Activated CD4-positive, alpha-beta T cell treated with anti-CD3 and anti-CD28 coated beads for 36 hours (primary cell): ENCODE data around the gene MMP8. TPM values are rescaled to one million over a fixed set of nuclear protein-coding genes. Genes with fewer than 3 reads are reported as not detected.

Experiments
- ATAC-seq: fragments of 200-7000 bp; cut with Tn5 transposase; one replicate; pipeline ENCODE4 v1.10.0; 2021; ENCODE audit warnings: mild to moderate bottlenecking, moderate library complexity
- CTCF ChIA-PET: fragments of 350-600 bp; sonication (Branson Sonifier 250); formaldehyde crosslinking; loops from one replicate; lab custom pipeline; 2021; ENCODE audit warnings: antibody characterized with exemption; lab: Charles Lee
- POLR2A ChIA-PET: fragments of 350-600 bp; sonication (Branson Sonifier 250); formaldehyde crosslinking; loops from one replicate; lab custom pipeline; 2021; ENCODE audit warnings: antibody characterized with exemption, inconsistent platforms; lab: Charles Lee
- DNase-seq: peaks from one replicate; pipeline ENCODE4 v3.0.0-alpha.2; 2020
- H3K27ac Mint-ChIP-seq: one replicate; pipeline ENCODE4 v1.8.0; 2021; ENCODE audit warnings: mixed read lengths
- H3K27me3 Mint-ChIP-seq: one replicate; pipeline ENCODE4 v1.8.0; 2021; ENCODE audit warnings: mixed read lengths
- H3K36me3 Mint-ChIP-seq: one replicate; pipeline ENCODE4 v1.8.0; 2021; ENCODE audit warnings: low read depth, mixed read lengths
- H3K4me1 Mint-ChIP-seq: one replicate; pipeline ENCODE4 v1.8.0; 2021; ENCODE audit warnings: mixed read lengths
- H3K4me3 Mint-ChIP-seq: one replicate; pipeline ENCODE4 v1.8.0; 2021; ENCODE audit warnings: mild to moderate bottlenecking, moderate library complexity, mixed read lengths
- H3K9me3 Mint-ChIP-seq: one replicate; pipeline ENCODE4 v1.8.0; 2021; ENCODE audit warnings: low read depth, mixed read lengths
- intact Hi-C, 2 experiments: fragments of 100-400 bp; cut with DNase I in 1 of 2; cut with micrococcal nuclease in 1 of 2; formaldehyde crosslinking; loops; one replicate each; pipeline versions ENCODE4 v1.14.2 to v1.15.1; 2022 to 2024; cut with DNase I, micrococcal nuclease
- total RNA-seq, 2 experiments: library from RNA; stranded (reverse); gene quantifications; one replicate each; pipeline ENCODE4 v1.2.3, GENCODE V29; 2021

MMP8 gene, protein sequence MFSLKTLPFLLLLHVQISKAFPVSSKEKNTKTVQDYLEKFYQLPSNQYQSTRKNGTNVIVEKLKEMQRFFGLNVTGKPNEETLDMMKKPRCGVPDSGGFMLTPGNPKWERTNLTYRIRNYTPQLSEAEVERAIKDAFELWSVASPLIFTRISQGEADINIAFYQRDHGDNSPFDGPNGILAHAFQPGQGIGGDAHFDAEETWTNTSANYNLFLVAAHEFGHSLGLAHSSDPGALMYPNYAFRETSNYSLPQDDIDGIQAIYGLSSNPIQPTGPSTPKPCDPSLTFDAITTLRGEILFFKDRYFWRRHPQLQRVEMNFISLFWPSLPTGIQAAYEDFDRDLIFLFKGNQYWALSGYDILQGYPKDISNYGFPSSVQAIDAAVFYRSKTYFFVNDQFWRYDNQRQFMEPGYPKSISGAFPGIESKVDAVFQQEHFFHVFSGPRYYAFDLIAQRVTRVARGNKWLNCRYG
- not detected for total RNA-seq

DNA sequence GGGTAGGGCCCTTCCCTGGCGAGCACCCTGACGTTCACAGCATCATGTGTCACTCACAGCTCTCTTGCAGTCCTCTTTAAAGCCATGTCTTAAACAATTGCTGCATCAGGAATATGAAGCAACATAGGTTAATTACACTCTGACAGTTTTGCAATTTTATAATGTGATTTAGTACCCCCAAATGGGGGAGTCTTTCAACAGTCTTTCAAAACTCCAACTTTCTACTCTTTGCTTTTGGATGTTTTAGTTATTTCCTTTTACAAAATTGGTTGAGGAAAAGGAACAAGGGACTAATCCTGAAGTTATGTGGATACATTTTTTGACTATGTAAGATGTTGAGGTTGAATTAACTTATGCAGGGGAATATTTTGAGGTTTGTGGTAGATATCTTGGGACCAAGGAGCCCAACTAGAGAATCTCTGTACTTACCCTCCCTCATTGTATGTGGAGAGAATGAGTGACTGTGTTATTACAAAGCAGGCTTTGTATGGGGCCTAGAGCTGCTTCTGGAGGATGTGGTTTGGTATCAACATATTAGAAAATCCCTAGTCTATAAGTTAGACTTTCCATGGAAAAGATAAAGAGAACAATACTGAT is at the start of gene MMP8:
Gene MMP8 (minus strand): TSS at position 51 of the 597 bp plus-strand sequence. CDS start 99 bp downstream, outside the sequence.
- Mint-ChIP-seq H3K9me3 (no peaks in the 10 kb centered on the region), H3K36me3 (no peaks in the 10 kb centered on the region), H3K27ac (no peak within 1 kb of the TSS), H3K4me3 (no peak within 1 kb of the TSS), H3K4me1 (no peaks in the 10 kb centered on the region), H3K27me3 (peaks cover 7% of the 10 kb centered on the region)
- ChIA-PET POLR2A (no interaction called here), CTCF (interaction anchor here (0.7 kb wide), 1 partner anchor 463 kb away, joined by 3 read pairs; no protein-coding TSS in a partner anchor)
- intact Hi-C loops = no loop called here
- ATAC-seq (no peak), DNase-seq (no peak)

GRCh38 chr11:102773386-102773785 is 48.6 kb upstream of the MMP8 start:
- Mint-ChIP-seq H3K4me1 (no peaks in the 10 kb centered on the region), H3K27me3 (peaks cover 14% of the 10 kb centered on the region), H3K4me3 (no peak overlapping the region), H3K36me3 (no peaks in the 10 kb centered on the region), H3K27ac (no peak overlapping the region), H3K9me3 (no peaks in the 10 kb centered on the region)
- POLR2A ChIA-PET = no interaction called here
- intact Hi-C loops = no loop called here
- CTCF ChIA-PET = no interaction called here
- DNase-seq = no peak
- ATAC-seq = no peak

- ATAC-seq (no peak), DNase-seq (no peak)
- POLR2A ChIA-PET = no interaction called here
- Mint-ChIP-seq H3K9me3 (no peaks in the 10 kb centered on the region), H3K4me1 (no peaks in the 10 kb centered on the region), H3K27me3 (peaks cover 14% of the 10 kb centered on the region), H3K36me3 (no peaks in the 10 kb centered on the region), H3K27ac (no peak overlapping the region), H3K4me3 (no peak overlapping the region)
- CTCF ChIA-PET = interaction anchor here (0.7 kb wide), 1 partner anchor 673 kb away, joined by 3 read pairs; no protein-coding TSS in a partner anchor
- intact Hi-C loops = no loop called here
These were observed 46.6 kb upstream of the MMP8 start for GRCh38 chr11:102771351-102771750.

DNA sequence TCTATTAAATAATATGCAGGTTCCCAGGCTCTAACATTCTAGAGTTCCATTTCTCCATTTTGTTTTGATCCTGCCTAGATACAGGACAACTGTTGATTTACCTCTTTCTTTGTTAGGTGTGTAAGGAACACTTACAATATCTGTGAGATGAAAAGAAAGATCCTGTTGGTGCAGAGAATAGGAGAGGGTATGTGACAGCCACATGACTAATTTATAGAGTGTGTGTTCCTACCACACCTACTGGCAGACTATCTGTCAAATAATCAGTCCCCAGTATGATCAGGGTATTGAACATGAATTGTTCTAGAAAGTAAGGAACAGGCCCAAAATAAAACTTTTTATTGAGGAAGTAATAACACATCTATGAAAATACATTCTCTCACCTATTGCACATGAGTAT is 45.4 kb upstream of the MMP8 start:
- ChIA-PET CTCF (no interaction called here), POLR2A (no interaction called here)
- intact Hi-C loops = no loop called here
- Mint-ChIP-seq H3K36me3 (no peaks in the 10 kb centered on the region), H3K4me1 (no peaks in the 10 kb centered on the region), H3K4me3 (no peak overlapping the region), H3K27ac (no peak overlapping the region), H3K9me3 (no peaks in the 10 kb centered on the region), H3K27me3 (peaks cover 12% of the 10 kb centered on the region)
- ATAC-seq (no peak), DNase-seq (no peak)

GRCh38 chr11:102767800-102768199 is 43.0 kb upstream of the MMP8 start:
- intact Hi-C loops = no loop called here
- Mint-ChIP-seq H3K9me3 (no peaks in the 10 kb centered on the region), H3K36me3 (no peaks in the 10 kb centered on the region), H3K4me1 (no peaks in the 10 kb centered on the region), H3K27me3 (peaks cover 13% of the 10 kb centered on the region), H3K27ac (no peak overlapping the region), H3K4me3 (no peak overlapping the region)
- ATAC-seq = no peak
- no peak for DNase-seq
- ChIA-PET CTCF (no interaction called here), POLR2A (no interaction called here)

DNA sequence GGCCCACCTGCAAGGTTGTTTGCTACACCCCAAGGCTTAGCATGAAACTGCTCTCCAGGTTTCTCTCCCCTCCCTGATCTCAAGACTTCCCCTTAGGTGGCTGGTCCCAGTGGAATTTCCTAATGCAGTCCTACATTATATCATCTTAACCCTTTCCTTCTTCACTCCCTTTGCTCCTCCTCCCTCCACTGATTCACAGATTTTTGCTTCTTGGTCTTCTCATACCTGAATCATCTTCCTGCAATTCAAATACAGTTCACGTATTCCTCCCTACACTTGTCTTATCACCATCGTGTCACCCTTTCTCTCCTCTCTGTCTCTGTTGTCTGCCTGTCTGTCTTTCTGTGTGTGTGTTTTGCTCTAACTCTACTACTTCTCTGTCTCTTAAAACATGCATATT is 38.7 kb upstream of the MMP8 start:
- Mint-ChIP-seq H3K27me3 (peaks cover 6% of the 10 kb centered on the region), H3K9me3 (no peaks in the 10 kb centered on the region), H3K36me3 (no peaks in the 10 kb centered on the region), H3K4me3 (no peak overlapping the region), H3K4me1 (peaks cover 2% of the 10 kb centered on the region), H3K27ac (no peak overlapping the region)
- DNase-seq = no peak
- CTCF ChIA-PET = no interaction called here
- intact Hi-C loops = no loop called here
- POLR2A ChIA-PET = no interaction called here
- ATAC-seq = no peak

DNA sequence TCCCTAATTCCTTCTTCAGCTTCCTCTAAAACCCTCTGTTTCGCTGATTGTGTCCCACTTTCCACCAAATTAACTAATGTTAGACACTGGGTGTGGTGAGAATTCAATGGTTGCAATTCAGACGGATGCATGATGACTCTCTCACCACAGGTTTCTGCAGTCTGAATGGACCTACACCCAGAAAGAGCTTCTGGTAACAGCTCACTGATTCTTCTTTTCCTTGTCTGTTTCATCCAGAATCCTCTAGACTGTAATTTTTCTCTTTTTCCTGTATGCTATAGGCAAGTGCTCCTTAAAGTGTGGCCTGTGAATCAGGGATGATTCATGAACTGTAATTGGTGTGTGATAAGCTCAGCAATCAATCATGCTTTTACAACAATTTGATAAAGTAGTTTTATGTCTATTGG is 37.6 kb upstream of the MMP8 start:
- no peaks in the 10 kb centered on the region for H3K9me3 Mint-ChIP-seq
- peaks cover 2% of the 10 kb centered on the region for H3K4me1 Mint-ChIP-seq
- H3K27me3 Mint-ChIP-seq = peaks cover 12% of the 10 kb centered on the region
- ChIA-PET POLR2A (no interaction called here), CTCF (interaction anchor here (1.1 to 1.4 kb wide), 2 partner anchors 18 to 28 kb away, joined by 3 read pairs; partner anchors contain the start of gene MMP10)
- intact Hi-C loops = no loop called here
- no peaks in the 10 kb centered on the region for H3K36me3 Mint-ChIP-seq
- H3K4me3 Mint-ChIP-seq = no peak overlapping the region
- ATAC-seq (peak; percentile 49), DNase-seq (no peak)
- no peak overlapping the region for H3K27ac Mint-ChIP-seq

GRCh38 chr11:102761646-102762238 is 37.0 kb upstream of the MMP8 start:
- Mint-ChIP-seq H3K36me3 (no peaks in the 10 kb centered on the region), H3K4me3 (no peak overlapping the region), H3K4me1 (peaks cover 2% of the 10 kb centered on the region), H3K27ac (no peak overlapping the region), H3K9me3 (no peaks in the 10 kb centered on the region), H3K27me3 (peaks cover 16% of the 10 kb centered on the region)
- ATAC-seq (no peak), DNase-seq (no peak)
- CTCF ChIA-PET = interaction anchor here (1.1 to 1.4 kb wide), 3 partner anchors 19 to 95 kb away, joined by 3 read pairs; partner anchors contain the start of gene MMP10
- POLR2A ChIA-PET = no interaction called here
- intact Hi-C loops = no loop called here

DNA sequence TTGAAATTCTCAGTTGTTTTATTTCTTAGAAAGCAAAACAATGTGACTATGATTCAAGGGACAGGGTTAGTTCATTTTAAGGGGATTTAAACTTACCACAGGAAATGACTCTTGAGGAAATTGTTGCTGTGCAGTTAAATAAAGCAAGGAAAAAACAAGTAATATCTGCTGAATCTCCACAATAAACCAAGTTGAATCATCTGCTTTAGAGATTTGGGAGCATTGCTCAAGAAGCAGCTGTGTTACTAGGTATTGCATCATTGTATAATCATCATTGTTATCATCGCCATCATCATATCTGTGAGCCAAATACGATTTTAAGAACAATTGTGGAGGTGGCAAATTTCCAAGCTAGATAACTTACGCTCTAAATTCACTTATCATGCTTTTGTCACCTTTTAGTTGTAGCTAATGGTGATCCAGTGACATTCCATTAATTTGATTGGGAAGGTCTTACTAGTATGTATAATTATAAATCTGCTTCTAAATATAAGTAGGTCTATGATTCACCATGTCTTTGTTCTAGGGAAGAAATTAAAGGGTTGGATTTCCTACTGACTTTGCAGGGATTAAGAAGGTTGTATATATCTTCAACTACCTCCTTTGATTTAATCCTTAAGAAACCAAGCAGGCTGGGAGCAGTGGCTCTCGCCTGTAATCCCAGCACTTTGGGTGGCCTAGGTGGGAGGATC is 35.7 kb upstream of the MMP8 start:
- ChIA-PET CTCF (interaction anchor here (1.2 kb wide), 1 partner anchor 94 kb away, joined by 3 read pairs; no protein-coding TSS in a partner anchor), POLR2A (no interaction called here)
- ATAC-seq = peak; percentile 60
- H3K27ac Mint-ChIP-seq = no peak overlapping the region
- no peak for DNase-seq
- intact Hi-C loops = no loop called here
- no peak overlapping the region for H3K4me3 Mint-ChIP-seq
- no peaks in the 10 kb centered on the region for H3K36me3 Mint-ChIP-seq
- peaks cover 2% of the 10 kb centered on the region for H3K4me1 Mint-ChIP-seq
- no peaks in the 10 kb centered on the region for H3K9me3 Mint-ChIP-seq
- peaks cover 18% of the 10 kb centered on the region for H3K27me3 Mint-ChIP-seq

- H3K27ac Mint-ChIP-seq = no peak overlapping the region
- H3K4me1 Mint-ChIP-seq = peaks cover 2% of the 10 kb centered on the region
- no peaks in the 10 kb centered on the region for H3K9me3 Mint-ChIP-seq
- DNase-seq (no peak), ATAC-seq (no peak)
- H3K4me3 Mint-ChIP-seq = no peak overlapping the region
- no peaks in the 10 kb centered on the region for H3K36me3 Mint-ChIP-seq
- ChIA-PET CTCF (interaction anchor here (1.6 kb wide), 1 partner anchor 24 kb away, joined by 4 read pairs; no protein-coding TSS in a partner anchor), POLR2A (no interaction called here)
- peaks cover 26% of the 10 kb centered on the region for H3K27me3 Mint-ChIP-seq
- intact Hi-C loops = no loop called here
These were observed 33.2 kb upstream of the MMP8 start for GRCh38 chr11:102757823-102758549.

- intact Hi-C loops = no loop called here
- no peak for DNase-seq
- Mint-ChIP-seq H3K9me3 (no peaks in the 10 kb centered on the region), H3K4me3 (no peak overlapping the region), H3K4me1 (no peaks in the 10 kb centered on the region), H3K36me3 (no peaks in the 10 kb centered on the region), H3K27ac (no peak overlapping the region), H3K27me3 (peaks cover 29% of the 10 kb centered on the region)
- CTCF ChIA-PET = no interaction called here
- no peak for ATAC-seq
- POLR2A ChIA-PET = no interaction called here
These were observed 28.5 kb upstream of the MMP8 start for GRCh38 chr11:102753267-102753666.
